OCI-LY7 (cell line): ENCODE data around the gene TESMIN. TPM values are rescaled to one million over a fixed set of nuclear protein-coding genes. Genes with fewer than 3 reads are reported as not detected.

Experiments
- BruUV-seq: library from RNA; stranded (reverse); fragments of 400-500 nt; replicated peaks from 2 replicates; lab custom pipeline; 2021; lab: Mats Ljungman, UMichigan
- CTCF ChIA-PET: fragments of 300-600 bp; sonication (Branson Sonifier 250); formaldehyde crosslinking; loops from one replicate; lab custom pipeline; 2022; ENCODE audit warnings: antibody characterized with exemption; ENCODE audit not compliant: unreplicated experiment; lab: Charles Lee
- POLR2A ChIA-PET: fragments of 300-600 bp; sonication (Branson Sonifier 250); formaldehyde crosslinking; loops from one replicate; lab custom pipeline; 2022; ENCODE audit warnings: antibody characterized with exemption; lab: Charles Lee
- DNase-seq: peaks from one replicate; pipeline ENCODE4 v3.0.0-alpha.2; 2015; ENCODE audit warnings: low spot score
- H2AFZ ChIP-seq: fragments of 200-600 bp; sonication (generic), shearing (Covaris generic); 2 replicates; pipeline ENCODE4 v1.6.1; 2014; ENCODE audit warnings: mild to moderate bottlenecking, antibody characterized with exemption, low read length, moderate library complexity
- H3K27ac ChIP-seq: fragments of 200-600 bp; sonication (generic); 2 replicates; pipeline ENCODE4 v1.5.1; 2014; ENCODE audit warnings: mixed run types, low read depth, mild to moderate bottlenecking, moderate library complexity, low read length, inconsistent platforms; ENCODE audit not compliant: poor library complexity, severe bottlenecking
- H3K36me3 ChIP-seq: fragments of 200-600 bp; sonication (generic); 2 replicates; pipeline ENCODE4 v1.6.1; 2014; ENCODE audit warnings: mild to moderate bottlenecking, antibody characterized with exemption, low read length, moderate library complexity, mixed read lengths; ENCODE audit not compliant: insufficient read depth
- H3K4me1 ChIP-seq: fragments of 200-600 bp; sonication (generic); 2 replicates; pipeline ENCODE4 v1.5.1; 2014; ENCODE audit warnings: mild to moderate bottlenecking, low read length; ENCODE audit not compliant: insufficient read depth, poor library complexity, severe bottlenecking
- H3K4me2 ChIP-seq: fragments of 200-600 bp; sonication (generic); 2 replicates; pipeline ENCODE4 v1.6.1; 2014; ENCODE audit warnings: mild to moderate bottlenecking, low read length
- H3K4me3 ChIP-seq: fragments of 200-600 bp; sonication (generic); 2 replicates; pipeline ENCODE4 v1.5.1; 2014; ENCODE audit warnings: mild to moderate bottlenecking, low read depth, low read length; ENCODE audit not compliant: poor library complexity, severe bottlenecking
- H3K79me2 ChIP-seq: fragments of 200-600 bp; sonication (generic); 2 replicates; pipeline ENCODE4 v1.6.1; 2016; ENCODE audit warnings: low read depth, mild to moderate bottlenecking, low read length, moderate library complexity, mixed read lengths; ENCODE audit not compliant: insufficient read depth
- H3K9me2 ChIP-seq: fragments of 200-600 bp; sonication (generic); 2 replicates; pipeline ENCODE4 v1.6.1; 2016; ENCODE audit warnings: mild to moderate bottlenecking, low read length, mixed read lengths; ENCODE audit not compliant: insufficient read depth
- H3K9me3 ChIP-seq: fragments of 200-600 bp; sonication (generic); 2 replicates; pipeline ENCODE4 v1.6.1; 2014; ENCODE audit warnings: mild to moderate bottlenecking, mixed run types, low read length, mixed read lengths
- H4K20me1 ChIP-seq: fragments of 200-600 bp; sonication (generic); 2 replicates; pipeline ENCODE4 v1.6.1; 2014; ENCODE audit warnings: mild to moderate bottlenecking, antibody characterized with exemption, low read length, moderate library complexity, mixed read lengths; ENCODE audit not compliant: insufficient read depth
- CTCF ChIP-seq: fragments of 200-600 bp; sonication (generic); conservative IDR thresholded peaks from 2 replicates; pipeline ENCODE4 v1.5.1; 2014; ENCODE audit warnings: mild to moderate bottlenecking, antibody characterized with exemption, low read length, moderate library complexity, mixed read lengths
- EZH2phosphoT487 ChIP-seq: fragments of 200-600 bp; sonication (generic); IDR thresholded peaks from 2 replicates; pipeline ENCODE4 v1.6.1; 2018; ENCODE audit warnings: low read depth, borderline replicate concordance, mild to moderate bottlenecking, mixed run types, antibody characterized with exemption, low read length, moderate library complexity, mixed read lengths
- intact Hi-C: fragments of 100-400 bp; cut with micrococcal nuclease; formaldehyde crosslinking; loops from one replicate; pipeline ENCODE4 v1.10.0; 2022; ENCODE audit not compliant: unreplicated experiment
- total RNA-seq, 2 experiments: library from RNA; depleted of rRNA in 1 of 2; stranded (reverse); fragments of >200 nt in 1 of 2; shearing (Covaris generic) in 1 of 2; gene quantifications; 2 replicates each; pipeline ENCODE4 v1.2.3, GENCODE V29; 2014 to 2022

TESMIN gene
- total RNA-seq, 2 experiments from 2014 or later: 13.0 to 19.4 TPM

- H4K20me1 ChIP-seq: no peaks in the 10 kb centered on the region
- no peak overlapping the region for H3K27ac ChIP-seq
- CTCF ChIA-PET: no interaction called here
- H3K4me1 ChIP-seq: no peaks in the 10 kb centered on the region
- H3K9me2 ChIP-seq: no peaks in the 10 kb centered on the region
- no peak overlapping the region for H2AFZ ChIP-seq
- intact Hi-C loops: no loop called here
- no peaks in the 10 kb centered on the region for H3K36me3 ChIP-seq
- H3K4me2 ChIP-seq: no peak overlapping the region
- no peak overlapping the region for H3K4me3 ChIP-seq
- POLR2A ChIA-PET: interaction anchor here (0.7 kb wide), 1 partner anchor 46 kb away, joined by 3 read pairs; no protein-coding TSS in a partner anchor
- H3K9me3 ChIP-seq: no peaks in the 10 kb centered on the region
- TF ChIP-seq EZH2phosphoT487 (no peak), CTCF (no peak)
- BruUV-seq: no TSS peak
- H3K79me2 ChIP-seq: no peaks in the 10 kb centered on the region
- DNase-seq: no peak
Measured at GRCh38 chr11:68689737-68690625, 61.3 kb downstream of the TESMIN start.

GRCh38 chr11:68688881-68689280, 62.4 kb downstream of the TESMIN start:
- intact Hi-C loops: no loop called here
- ChIA-PET POLR2A (no interaction called here), CTCF (no interaction called here)
- Histone ChIP-seq H3K4me2 (no peak overlapping the region), H3K36me3 (no peaks in the 10 kb centered on the region), H3K9me3 (no peaks in the 10 kb centered on the region), H3K27ac (no peak overlapping the region), H3K4me3 (no peak overlapping the region), H3K79me2 (no peaks in the 10 kb centered on the region), H2AFZ (no peak overlapping the region), H4K20me1 (no peaks in the 10 kb centered on the region), H3K4me1 (no peaks in the 10 kb centered on the region), H3K9me2 (no peaks in the 10 kb centered on the region)
- no peak for TF ChIP-seq CTCF
- TF ChIP-seq EZH2phosphoT487: no peak
- DNase-seq: no peak
- no TSS peak for BruUV-seq

- CTCF ChIA-PET: no interaction called here
- no TSS peak for BruUV-seq
- intact Hi-C loops: no loop called here
Measured at GRCh38 chr11:68687986-68688385, 63.3 kb downstream of the TESMIN start.

More at GRCh38 chr11:68687986-68688385, 63.3 kb downstream of the TESMIN start:
- TF ChIP-seq CTCF: no peak
- TF ChIP-seq EZH2phosphoT487: no peak
- no peak overlapping the region for H2AFZ ChIP-seq
- no peak overlapping the region for H3K27ac ChIP-seq
- POLR2A ChIA-PET: no interaction called here
- H3K4me2 ChIP-seq: no peak overlapping the region
- H3K9me2 ChIP-seq: no peaks in the 10 kb centered on the region
- no peaks in the 10 kb centered on the region for H3K9me3 ChIP-seq
- DNase-seq: no peak
- H4K20me1 ChIP-seq: no peaks in the 10 kb centered on the region
- H3K4me3 ChIP-seq: no peak overlapping the region
- H3K36me3 ChIP-seq: no peaks in the 10 kb centered on the region
- H3K79me2 ChIP-seq: no peaks in the 10 kb centered on the region
- no peaks in the 10 kb centered on the region for H3K4me1 ChIP-seq
